ENCODE results near the gene DNM3. TPM values are rescaled to one million over a fixed set of nuclear protein-coding genes. Genes with fewer than 3 reads are reported as not detected.

DNM3 gene
- total RNA-seq, 1 donor from 2014 or later: 2.3 TPM

- no peak for DNase-seq
- intact Hi-C loops (cut with micrococcal nuclease): no loop called here
- ATAC-seq: no peak
These were observed 479.4 kb downstream of the DNM3 start for GRCh38 chr1:172320733-172321132.

- peak; percentile 65 for ATAC-seq
- intact Hi-C loops (cut with micrococcal nuclease): no loop called here
- DNase-seq: no peak
These were observed 480.2 kb downstream of the DNM3 start for GRCh38 chr1:172321451-172321850.

- peak; percentile 45 for DNase-seq
- intact Hi-C loops (cut with micrococcal nuclease): no loop called here
- peak; percentile 96 for ATAC-seq
These were observed 481.1 kb downstream of the DNM3 start for GRCh38 chr1:172322219-172323061.

DNA sequence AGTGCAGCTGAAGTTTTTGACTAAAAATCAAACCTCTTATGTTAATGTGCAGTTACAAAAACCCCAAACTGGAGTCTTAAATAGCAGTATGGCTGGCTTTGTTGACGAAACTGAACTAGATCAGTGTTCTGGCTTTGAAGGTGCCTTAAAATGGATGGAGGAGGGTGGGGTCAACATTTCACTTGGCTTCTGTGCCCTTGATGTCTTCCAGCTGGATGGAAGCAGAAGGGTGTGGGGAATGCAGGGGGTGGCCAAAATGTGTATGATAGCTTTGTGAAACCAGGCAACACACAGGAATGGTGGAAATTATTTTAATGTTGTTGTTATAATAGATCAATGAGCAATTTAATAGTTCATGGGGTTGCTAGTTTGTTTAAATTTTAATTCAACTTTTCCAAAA lies 482.4 kb downstream of the DNM3 start:
- intact Hi-C loops (cut with micrococcal nuclease): no loop called here
- DNase-seq: no peak
- peak; percentile 35 for ATAC-seq

- intact Hi-C loops (cut with micrococcal nuclease): no loop called here
- DNase-seq (no peak), ATAC-seq (no peak)
These were observed 482.8 kb downstream of the DNM3 start for GRCh38 chr1:172324086-172324485.

DNA sequence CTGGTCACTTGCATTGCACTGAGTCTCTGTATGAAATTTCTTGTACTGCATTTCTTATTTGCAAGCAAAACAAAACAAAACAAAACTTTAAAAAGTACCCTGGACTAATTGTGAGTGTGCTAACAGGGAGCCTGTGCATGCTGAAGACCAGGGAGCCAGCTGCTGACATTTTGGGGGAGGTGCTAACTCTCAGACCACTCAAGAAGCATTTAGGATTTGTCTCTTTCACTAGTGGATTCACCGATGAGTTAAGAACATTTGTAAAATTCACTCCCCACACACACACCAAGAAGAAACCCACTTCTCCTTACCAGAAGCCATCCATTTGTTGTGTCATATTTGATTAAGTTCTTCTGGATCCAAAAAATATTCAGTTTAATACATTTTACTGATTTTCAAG lies 483.5 kb downstream of the DNM3 start:
- intact Hi-C loops (cut with micrococcal nuclease): no loop called here
- ATAC-seq (no peak), DNase-seq (no peak)

DNA sequence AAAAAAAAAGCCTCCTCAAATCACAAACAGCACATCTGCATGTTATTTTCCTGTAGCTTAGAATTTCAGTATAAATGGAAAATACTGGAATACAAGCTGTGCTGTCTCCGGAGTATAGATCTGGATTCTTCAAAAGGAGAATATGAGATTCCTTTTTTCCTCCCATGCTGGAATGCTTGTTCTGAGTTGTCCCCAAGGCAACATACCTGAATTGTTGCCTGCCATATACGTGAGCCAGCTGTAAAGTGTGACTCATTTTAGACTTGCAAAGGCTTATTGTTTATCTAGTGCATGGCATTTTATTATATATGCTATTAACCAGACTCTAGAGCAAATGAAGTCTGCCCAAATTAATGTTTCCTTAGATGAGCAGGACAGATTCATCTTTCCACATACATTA lies 484.2 kb downstream of the DNM3 start:
- ATAC-seq (no peak), DNase-seq (no peak)
- intact Hi-C loops (cut with micrococcal nuclease): no loop called here

GRCh38 chr1:172326136-172326535 lies 484.8 kb downstream of the DNM3 start:
- DNase-seq (no peak), ATAC-seq (no peak)
- intact Hi-C loops (cut with micrococcal nuclease): no loop called here

DNA sequence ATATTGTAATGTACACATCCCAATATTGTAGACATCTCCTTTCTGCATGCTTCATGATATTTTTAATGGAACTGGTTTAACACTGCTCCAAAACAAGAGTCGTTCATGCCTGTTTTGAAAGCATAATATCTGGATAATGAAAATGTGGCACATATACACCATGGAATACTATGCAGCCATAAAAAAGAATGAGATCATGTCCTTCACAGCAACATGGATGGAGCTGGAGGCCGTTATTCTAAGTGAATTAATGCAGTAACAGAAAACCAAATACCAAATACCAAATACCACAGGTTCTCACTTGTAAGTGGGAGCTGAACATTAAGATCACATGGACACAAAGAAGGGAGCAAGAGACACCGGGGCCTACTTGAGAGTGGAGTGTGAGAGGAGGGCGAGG lies 487.0 kb downstream of the DNM3 start:
- intact Hi-C loops (cut with micrococcal nuclease): no loop called here
- DNase-seq (no peak), ATAC-seq (no peak)

DNA sequence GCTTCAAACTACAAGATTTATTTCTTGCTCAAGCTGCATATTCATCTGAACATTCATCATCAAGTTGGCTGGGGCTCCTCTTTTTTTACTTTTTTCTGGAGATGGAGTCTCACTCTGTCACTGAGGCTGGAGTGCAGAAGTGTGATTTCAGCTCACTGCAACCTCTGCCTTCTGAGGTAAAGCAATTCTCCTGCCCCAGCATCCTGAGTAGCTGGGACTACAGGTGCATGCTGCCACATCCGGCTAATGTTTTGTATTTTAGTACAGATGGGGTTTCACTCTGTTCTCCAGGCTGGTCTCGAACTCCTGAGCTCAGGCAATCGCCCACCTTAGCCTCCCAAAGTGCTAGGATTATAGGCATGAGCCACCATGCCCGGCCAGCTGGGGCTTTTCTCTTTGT lies 490.9 kb downstream of the DNM3 start:
- DNase-seq: no peak
- intact Hi-C loops (cut with micrococcal nuclease): no loop called here
- no peak for ATAC-seq

DNA sequence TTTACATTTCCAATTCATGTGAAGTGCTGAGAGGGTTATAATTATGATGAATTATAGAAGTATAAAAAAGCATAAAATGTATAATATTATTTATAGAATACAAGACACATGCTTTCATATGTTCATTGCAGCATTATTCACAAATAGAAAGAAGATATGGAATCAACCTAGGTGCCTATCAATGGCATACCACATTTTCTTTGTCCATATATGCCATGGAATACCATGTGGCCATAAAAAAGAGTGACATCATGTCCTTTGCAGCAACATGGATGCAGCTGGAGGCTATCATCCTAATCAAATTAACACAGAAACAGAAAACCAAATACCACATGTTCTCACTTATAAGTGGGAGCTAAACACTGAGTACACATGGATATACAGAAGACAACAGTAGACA lies 494.1 kb downstream of the DNM3 start:
- no peak for ATAC-seq
- DNase-seq: no peak
- intact Hi-C loops (cut with micrococcal nuclease): no loop called here

DNA sequence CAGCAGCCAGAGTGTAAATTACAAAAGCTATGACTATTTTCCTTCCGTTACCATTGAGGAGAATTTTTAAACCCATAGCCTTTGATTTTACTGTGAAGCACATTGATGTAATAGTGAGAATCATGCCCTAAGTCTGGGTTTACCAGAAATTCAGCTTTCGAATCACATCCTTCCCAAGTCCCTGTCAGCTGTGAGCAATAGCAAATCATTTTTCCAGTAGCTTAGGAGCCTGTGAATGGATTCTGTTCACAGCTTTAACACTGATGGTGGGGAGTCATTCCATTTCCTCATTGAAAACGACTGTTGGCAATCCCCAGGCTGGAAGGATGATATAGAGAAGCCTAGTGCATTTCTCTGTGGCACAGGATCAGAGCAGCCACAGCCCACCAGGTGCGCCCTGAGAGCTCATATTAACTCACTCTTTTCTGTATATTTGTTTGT lies 497.0 kb downstream of the DNM3 start:
- DNase-seq (no peak), ATAC-seq (no peak)
- intact Hi-C loops (cut with micrococcal nuclease): no loop called here

- intact Hi-C loops (cut with micrococcal nuclease): no loop called here
- ATAC-seq: no peak
- no peak for DNase-seq
These were observed 498.5 kb downstream of the DNM3 start for GRCh38 chr1:172339842-172340241.

DNA sequence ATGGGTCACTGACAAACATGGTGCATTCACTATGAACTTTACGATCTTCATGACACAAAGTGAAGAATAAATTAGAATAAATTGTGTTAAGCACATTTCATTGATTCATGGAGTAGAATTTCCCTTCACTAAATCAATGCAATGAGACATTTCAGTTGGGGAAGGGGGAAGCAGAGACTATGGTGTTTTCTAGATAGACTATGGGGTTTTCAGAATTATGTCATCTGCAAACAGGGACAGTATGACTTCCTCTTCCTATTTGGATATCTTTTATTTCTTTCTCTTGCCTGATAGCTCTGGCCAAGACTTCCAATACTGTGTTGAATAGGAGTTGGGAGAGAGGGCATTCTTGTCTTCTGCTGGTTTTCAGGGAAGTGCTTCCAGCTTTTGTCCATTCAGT lies 499.2 kb downstream of the DNM3 start:
- DNase-seq (no peak), ATAC-seq (no peak)
- intact Hi-C loops (cut with micrococcal nuclease): no loop called here

DNA sequence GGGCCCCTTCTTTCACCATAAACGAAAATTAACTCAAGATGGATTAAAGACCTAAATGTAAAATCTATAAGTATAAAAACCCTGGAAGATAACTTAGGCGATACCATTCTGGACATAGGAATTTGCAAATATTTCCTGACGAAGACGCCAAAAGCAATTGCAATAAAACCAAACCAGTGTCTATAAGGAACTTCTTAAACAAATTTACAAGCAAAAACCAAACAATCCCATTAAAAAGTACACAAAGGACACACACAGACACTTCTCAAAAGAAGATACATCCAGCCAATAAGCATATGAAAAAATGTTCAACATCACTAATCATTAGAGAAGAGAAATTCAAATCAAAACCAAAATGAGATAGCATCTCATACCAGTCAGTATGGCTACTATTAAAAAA lies 500.4 kb downstream of the DNM3 start:
- no peak for DNase-seq
- no peak for ATAC-seq

GRCh38 chr1:172342584-172343239 lies 501.4 kb downstream of the DNM3 start:
- ATAC-seq (no peak), DNase-seq (no peak)
- intact Hi-C loops (cut with micrococcal nuclease): no loop called here

More for the DNA sequence above, 500.4 kb downstream of the DNM3 start:
- intact Hi-C loops (cut with micrococcal nuclease): no loop called here

DNA sequence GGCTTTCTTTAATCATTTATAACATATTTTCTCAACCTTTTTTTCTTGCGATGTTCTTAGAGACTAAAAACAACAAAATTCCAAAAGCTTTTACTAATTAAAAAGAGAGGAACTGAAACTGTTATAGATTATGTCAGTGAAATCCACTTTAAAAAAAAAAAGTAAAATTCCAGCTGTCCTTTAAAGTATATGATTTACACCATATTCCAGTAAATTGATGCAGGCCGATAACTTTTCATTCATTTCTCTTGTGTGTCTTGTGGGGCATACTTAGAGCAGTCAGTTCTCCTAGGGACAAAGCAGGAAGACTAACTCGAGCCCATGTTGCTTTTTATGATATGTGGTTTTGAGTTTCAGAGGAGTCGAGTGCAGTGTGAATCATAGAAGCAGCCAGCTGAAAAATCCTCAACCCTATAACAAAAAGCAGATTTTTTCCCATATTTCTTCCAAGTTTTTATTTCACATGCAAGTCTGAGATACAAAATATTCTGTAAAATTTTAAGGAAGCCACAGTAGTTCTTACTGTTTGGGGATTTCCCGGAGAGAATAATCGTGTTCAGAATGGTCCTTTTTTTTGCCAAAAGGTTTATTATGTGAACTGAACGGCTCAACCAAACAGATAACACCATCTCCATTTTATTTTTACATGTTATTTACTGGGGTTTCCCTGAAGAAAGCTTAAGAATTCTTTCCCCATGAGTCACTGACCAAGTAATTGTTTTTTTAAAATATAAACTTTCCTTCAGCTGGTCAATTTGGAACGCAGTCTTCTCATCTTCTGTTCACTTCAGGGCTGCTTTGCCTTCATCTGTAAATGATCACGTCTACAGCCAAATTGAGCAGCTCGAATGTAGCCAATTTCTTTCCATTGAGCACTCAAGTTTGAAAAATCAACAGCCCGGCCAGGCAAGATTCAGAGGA lies 502.2 kb downstream of the DNM3 start:
- intact Hi-C loops (cut with micrococcal nuclease): no loop called here
- ATAC-seq: peak; percentile 63

GRCh38 chr1:172344444-172344843 lies 503.1 kb downstream of the DNM3 start:
- intact Hi-C loops (cut with micrococcal nuclease): no loop called here
- ATAC-seq (no peak), DNase-seq (peak; percentile 18)

More for the DNA sequence above, 502.2 kb downstream of the DNM3 start:
- no peak for DNase-seq

DNA sequence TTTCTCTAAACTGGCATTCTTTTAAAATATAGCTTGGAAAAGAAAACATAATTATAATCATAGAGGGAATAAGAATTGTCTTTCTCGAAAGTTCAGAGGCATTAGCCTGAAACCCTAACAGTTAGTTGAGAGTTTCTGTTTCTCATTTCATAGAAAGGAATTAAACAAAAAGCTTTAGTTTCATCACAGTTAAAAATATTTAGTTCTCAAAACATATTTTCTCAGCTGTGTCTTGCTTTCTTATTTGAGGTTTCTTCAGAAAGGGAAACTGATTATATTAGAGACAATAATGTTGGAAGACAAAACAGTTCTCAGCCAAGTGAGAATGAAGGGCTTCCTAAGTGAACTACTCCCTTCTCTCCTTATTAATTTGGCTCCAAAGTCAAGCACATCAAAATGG lies 503.8 kb downstream of the DNM3 start:
- DNase-seq: no peak
- intact Hi-C loops (cut with micrococcal nuclease): no loop called here
- no peak for ATAC-seq

GRCh38 chr1:172347416-172347815 lies 506.1 kb downstream of the DNM3 start:
- DNase-seq (no peak), ATAC-seq (no peak)
- intact Hi-C loops (cut with micrococcal nuclease): no loop called here

All from left ventricle myocardium superior (tissue), 1 donor.